HG03565 (cell line): ENCODE data around the gene MORN1.

Source experiments
- ATAC-seq: cut with Tn5 transposase; IDR thresholded peaks from one replicate; pipeline ENCODE4 v1.9.1; 2021; ENCODE audit warnings: mild to moderate bottlenecking, moderate library complexity; ENCODE audit not compliant: unreplicated experiment

MORN1 gene

GRCh38 chr1:2311184-2312032, 79.9 kb downstream of the MORN1 start:
- ATAC-seq = no peak

DNA sequence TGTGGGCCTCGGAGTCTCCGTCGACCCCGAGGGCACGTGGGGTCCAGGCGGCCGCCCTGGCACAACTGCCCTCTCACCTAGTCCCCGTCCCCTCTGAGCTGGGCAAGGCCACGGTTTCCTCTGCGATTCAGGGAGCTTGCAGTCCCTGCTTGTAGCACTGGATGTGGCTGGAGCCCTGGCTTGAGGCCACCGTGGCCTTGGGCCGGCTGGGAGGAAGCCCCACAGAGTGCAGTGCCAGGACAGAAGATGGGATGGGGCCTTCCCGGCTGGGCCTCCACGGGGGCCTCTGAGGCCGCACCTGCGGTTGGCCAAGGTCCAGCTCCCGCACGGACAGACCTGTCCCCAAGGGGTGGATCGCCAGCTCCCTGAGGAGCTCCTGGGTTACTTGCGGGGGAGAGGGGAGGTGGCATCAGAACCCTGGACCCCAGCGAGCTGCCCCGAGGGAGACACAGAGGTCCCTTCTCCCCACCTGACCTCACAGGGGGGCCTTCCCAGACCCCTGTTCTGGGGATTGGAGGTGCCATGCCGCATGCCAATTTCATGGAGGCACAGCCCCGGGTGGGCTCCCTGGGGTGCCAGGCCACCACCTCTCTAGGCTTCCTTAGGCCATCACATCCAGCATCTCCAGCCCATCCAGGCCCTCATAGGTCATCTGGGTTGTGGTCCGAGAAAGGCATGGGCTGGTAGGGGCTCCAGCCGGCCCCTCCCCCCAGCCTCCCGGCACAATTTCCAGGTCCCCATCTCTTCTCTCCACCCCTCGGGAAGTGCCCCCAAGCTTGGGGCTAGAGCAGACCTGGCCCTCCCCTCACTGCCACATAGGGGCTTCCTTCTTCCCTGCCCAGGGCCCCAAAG, 80.8 kb downstream of the MORN1 start:
- ATAC-seq = no peak

- ATAC-seq = no peak
Observed at GRCh38 chr1:2308844-2309243, 82.5 kb downstream of the MORN1 start.

DNA sequence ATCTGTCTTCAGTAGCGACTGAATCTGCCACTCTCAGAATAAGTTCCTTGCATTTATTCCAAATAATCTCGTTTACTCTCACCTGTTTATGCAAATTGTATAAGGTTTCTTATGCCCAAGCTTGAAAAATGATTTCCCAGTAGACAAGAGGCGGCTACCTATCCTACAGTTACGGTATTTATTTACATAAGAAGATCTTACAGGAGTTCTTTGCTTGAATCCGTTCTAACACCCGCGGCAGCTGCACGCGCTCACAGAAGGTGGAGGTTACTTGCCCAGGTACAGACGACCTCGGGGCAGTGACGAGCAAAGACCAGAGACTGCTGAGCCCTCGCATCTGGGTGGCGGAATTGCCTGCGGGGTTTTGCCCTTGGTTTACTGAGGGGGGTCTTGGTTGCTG, 83.4 kb downstream of the MORN1 start:
- ATAC-seq = no peak

GRCh38 chr1:2307064-2307605, 84.2 kb downstream of the MORN1 start:
- ATAC-seq = no peak

- no peak for ATAC-seq
Observed at GRCh38 chr1:2306151-2306978, 85.0 kb downstream of the MORN1 start.

GRCh38 chr1:2304921-2305681, 86.3 kb downstream of the MORN1 start:
- no peak for ATAC-seq

- ATAC-seq = no peak
Observed at GRCh38 chr1:2304282-2304681, 87.1 kb downstream of the MORN1 start.

GRCh38 chr1:2303781-2304180, 87.6 kb downstream of the MORN1 start:
- ATAC-seq = no peak

GRCh38 chr1:2303016-2303775, 88.2 kb downstream of the MORN1 start:
- no peak for ATAC-seq

DNA sequence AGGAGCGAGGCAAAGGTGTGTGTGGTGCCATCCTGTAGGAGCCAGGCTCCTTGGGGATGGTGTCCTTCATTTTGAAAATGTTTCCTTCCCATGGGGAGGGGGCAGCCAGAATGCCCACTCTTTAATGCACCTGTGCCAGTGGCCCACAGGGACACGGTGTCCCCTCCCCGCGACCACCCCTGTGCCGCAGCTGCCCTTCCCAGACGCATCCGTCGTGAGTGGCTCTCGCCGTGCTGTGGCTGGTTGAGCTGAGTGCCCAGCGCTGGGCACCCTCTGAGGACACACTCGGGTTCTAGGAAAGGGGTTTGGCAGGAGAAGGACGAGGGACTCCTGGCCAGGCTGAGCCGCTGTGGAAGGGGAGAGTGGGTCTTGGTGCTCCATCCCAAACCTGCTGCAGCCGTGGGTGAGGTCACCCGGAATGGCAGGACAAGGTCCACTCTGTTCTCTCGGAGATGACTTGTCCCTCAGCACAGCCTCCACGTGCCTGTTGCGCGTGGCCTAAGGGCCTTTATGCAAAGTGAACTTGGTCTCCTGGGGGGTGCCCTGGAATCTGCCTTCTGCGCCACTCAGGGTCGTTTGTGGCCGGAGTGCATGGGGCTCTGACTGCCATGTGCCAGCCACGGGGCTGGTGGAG, 88.9 kb downstream of the MORN1 start:
- no peak for ATAC-seq

GRCh38 chr1:2301607-2302291, 89.6 kb downstream of the MORN1 start:
- ATAC-seq = no peak

GRCh38 chr1:2300851-2301606, 90.3 kb downstream of the MORN1 start:
- peak; percentile 31 for ATAC-seq

DNA sequence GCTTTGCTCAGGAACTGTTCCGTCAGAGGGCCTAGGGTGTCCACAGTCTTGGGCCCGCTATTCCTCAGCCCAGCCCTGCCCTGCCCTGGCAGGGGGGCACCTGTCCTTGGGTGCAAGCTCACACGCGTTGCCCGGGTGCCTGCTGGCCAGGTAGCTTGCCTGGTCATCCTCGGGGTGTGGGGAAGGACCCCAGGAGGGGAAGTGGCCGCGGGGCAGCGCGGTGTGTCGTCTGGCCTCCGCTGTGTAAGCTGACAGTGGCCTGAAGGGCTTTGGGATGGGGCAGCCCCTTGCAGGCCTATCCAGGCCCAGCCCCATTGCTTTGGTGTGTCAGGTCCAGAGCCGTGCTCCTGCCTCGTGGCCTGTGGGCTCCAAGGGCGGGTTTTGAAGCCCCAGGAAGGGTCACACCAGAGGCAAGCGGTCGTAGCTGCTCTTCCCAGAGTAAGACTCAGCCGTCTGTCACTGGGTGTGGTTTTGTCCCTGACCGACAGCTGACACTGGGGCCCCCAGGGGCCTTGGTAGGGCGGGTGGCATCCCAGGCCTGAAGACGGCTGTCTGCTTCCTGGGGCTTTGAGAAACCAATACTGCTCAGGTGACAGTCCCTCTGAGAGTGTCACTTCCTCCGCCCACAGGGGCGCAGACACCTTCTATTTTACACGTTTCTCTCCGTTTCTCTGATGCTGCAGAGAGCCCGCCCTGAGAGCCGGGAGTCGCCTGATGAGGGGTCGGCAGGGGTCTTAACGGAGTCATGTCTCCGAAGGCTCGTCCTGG, 91.2 kb downstream of the MORN1 start:
- peak; percentile 78 for ATAC-seq

DNA sequence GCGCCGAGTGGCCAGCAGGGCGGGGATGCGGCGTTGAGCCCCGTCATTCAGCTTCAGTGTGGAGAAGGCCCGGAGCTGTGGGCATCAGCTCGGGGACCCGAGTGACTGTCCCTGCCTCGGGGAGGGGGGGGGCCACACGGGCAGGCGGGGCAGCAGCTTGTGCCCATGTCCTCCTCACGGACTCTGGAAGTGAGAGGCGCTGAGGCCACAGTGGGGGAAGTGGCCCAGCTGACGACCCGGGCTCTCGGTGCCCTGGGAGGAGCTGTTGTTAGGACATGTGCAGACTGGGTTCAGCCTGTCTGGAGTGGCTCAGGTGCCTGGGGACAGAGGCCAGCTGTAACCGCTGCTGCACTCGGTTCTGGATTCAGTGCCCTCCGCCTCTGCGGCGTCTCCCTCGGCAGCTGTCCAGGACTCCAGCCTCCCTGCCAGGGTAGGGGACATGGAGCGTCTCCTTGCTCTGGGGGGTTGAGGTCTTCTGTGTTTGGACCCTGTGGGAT, 92.2 kb downstream of the MORN1 start:
- no peak for ATAC-seq

DNA sequence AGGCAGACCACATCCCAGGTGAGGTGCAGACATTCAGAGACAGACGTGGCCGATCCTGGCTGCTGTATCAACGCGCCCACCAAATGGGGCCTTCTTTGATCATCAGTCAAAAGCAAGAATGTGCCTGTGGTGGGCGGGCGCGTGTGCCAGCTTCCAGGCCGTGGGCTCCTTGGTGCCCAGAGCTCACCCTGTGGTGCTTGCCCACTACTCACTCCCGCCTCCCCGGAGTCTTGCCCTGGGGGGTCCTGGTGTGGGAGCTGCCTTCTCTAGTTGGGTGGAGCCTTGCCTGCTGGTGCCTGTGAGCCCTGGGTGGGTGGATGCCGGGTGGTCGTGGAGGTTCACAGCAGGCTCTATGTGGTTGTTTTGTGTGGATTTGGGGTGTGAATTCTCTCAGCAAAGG, 92.7 kb downstream of the MORN1 start:
- ATAC-seq = no peak
